A673 (cell line): ENCODE data around the gene PIMREG. TPM values are rescaled to one million over a fixed set of nuclear protein-coding genes. Genes with fewer than 3 reads are reported as not detected.

Source experiments
- BruUV-seq: library from RNA; stranded (reverse); fragments of 400-500 nt; replicated peaks from 2 replicates; lab custom pipeline; 2021; lab: Mats Ljungman, UMichigan
- CTCF ChIA-PET: fragments of 300-600 bp; sonication (Branson Sonifier 250); formaldehyde crosslinking; loops from one replicate; lab custom pipeline; 2022; ENCODE audit warnings: antibody characterized with exemption; lab: Charles Lee
- POLR2A ChIA-PET: fragments of 300-600 bp; sonication (Branson Sonifier 250); formaldehyde crosslinking; loops from one replicate; lab custom pipeline; 2022; ENCODE audit warnings: antibody characterized with exemption; ENCODE audit not compliant: low non-redundant PET; lab: Charles Lee
- DNase-seq: peaks from one replicate; pipeline ENCODE4 v3.0.0-alpha.2; 2015; ENCODE audit warnings: low spot score
- H3K27ac ChIP-seq: fragments of 200-600 bp; sonication (generic); 2 replicates; pipeline ENCODE4 v1.5.1; 2016; ENCODE audit warnings: mixed run types, low read depth, mild to moderate bottlenecking, mixed read lengths, antibody characterized with exemption, low read length; ENCODE audit not compliant: poor library complexity, severe bottlenecking
- H3K27me3 ChIP-seq: fragments of 200-600 bp; sonication (generic); replicated peaks from 2 replicates; pipeline ENCODE4 v1.6.1; 2017; ENCODE audit warnings: mixed run types, low read depth, mild to moderate bottlenecking, mixed read lengths, antibody characterized with exemption, low read length; ENCODE audit not compliant: insufficient read depth, poor library complexity
- H3K36me3 ChIP-seq: fragments of 200-600 bp; sonication (generic); 2 replicates; pipeline ENCODE4 v1.6.1; 2016; ENCODE audit warnings: mixed run types, mild to moderate bottlenecking, mixed read lengths, antibody characterized with exemption, low read length; ENCODE audit not compliant: insufficient read depth, poor library complexity, severe bottlenecking
- H3K4me1 ChIP-seq: fragments of 200-600 bp; sonication (generic); 2 replicates; pipeline ENCODE4 v1.6.1; 2017; ENCODE audit warnings: mixed run types, mild to moderate bottlenecking, mixed read lengths, antibody characterized with exemption, low read length; ENCODE audit not compliant: insufficient read depth, poor library complexity, severe bottlenecking
- H3K4me3 ChIP-seq: fragments of 200-600 bp; sonication (generic); 2 replicates; pipeline ENCODE4 v1.5.1; 2016; ENCODE audit warnings: low read depth, mixed run types, mild to moderate bottlenecking, mixed read lengths, low read length; ENCODE audit not compliant: poor library complexity, severe bottlenecking
- H3K9me3 ChIP-seq: fragments of 200-600 bp; sonication (generic); 2 replicates; pipeline ENCODE4 v1.6.1; 2016; ENCODE audit warnings: mixed run types, low read depth, mild to moderate bottlenecking, mixed read lengths, antibody characterized with exemption, low read length; ENCODE audit not compliant: poor library complexity, severe bottlenecking
- EZH2 ChIP-seq: fragments of 200-600 bp; sonication (generic); IDR thresholded peaks from 2 replicates; pipeline ENCODE4 v1.6.1; 2017; ENCODE audit warnings: borderline replicate concordance, low read depth, mild to moderate bottlenecking, mixed read lengths, antibody characterized with exemption, low read length; ENCODE audit not compliant: poor library complexity, severe bottlenecking
- intact Hi-C: fragments of 100-400 bp; cut with micrococcal nuclease; formaldehyde crosslinking; loops from one replicate; pipeline ENCODE4 v1.10.0; 2022; ENCODE audit not compliant: unreplicated experiment
- total RNA-seq: library from RNA; stranded (reverse); gene quantifications from 2 replicates; pipeline ENCODE4 v1.2.3, GENCODE V29; 2021
- TF ChIP-seq, protein P1 (sequence below): fragments of 300-800, 200-600 bp; sonication (generic); conservative IDR thresholded peaks from 2 replicates; pipeline ENCODE4 v1.5.1; 2017; ENCODE audit warnings: low read depth, mild to moderate bottlenecking, antibody characterized with exemption, low read length, moderate library complexity, mixed read lengths

The PIMREG gene
- total RNA-seq, 1 experiment from 2014 or later: 90.5 TPM

DNA sequence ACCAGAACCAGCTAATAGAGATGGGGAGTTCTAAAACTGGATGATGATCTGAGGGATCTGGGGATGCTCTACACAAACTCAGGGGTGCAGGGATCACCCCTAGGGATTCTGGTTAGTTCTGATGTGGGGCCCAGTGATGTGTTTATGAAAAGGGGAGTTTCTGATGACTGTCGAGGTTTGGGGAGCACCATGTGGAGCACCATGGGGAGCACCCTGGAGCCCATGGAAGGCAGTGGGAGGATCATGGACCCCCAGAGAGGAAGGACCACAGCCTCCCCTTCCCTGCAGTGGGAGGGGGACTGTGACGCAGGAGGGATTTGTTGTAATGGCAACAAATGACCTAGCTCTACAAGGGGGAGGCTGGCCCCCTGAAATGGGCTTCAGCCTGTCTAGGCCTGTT is 18.4 kb downstream of the PIMREG start:
- H3K36me3 ChIP-seq: no peaks in the 10 kb centered on the region
- no peaks in the 10 kb centered on the region for H3K27me3 ChIP-seq
- TF ChIP-seq, protein P1, sequence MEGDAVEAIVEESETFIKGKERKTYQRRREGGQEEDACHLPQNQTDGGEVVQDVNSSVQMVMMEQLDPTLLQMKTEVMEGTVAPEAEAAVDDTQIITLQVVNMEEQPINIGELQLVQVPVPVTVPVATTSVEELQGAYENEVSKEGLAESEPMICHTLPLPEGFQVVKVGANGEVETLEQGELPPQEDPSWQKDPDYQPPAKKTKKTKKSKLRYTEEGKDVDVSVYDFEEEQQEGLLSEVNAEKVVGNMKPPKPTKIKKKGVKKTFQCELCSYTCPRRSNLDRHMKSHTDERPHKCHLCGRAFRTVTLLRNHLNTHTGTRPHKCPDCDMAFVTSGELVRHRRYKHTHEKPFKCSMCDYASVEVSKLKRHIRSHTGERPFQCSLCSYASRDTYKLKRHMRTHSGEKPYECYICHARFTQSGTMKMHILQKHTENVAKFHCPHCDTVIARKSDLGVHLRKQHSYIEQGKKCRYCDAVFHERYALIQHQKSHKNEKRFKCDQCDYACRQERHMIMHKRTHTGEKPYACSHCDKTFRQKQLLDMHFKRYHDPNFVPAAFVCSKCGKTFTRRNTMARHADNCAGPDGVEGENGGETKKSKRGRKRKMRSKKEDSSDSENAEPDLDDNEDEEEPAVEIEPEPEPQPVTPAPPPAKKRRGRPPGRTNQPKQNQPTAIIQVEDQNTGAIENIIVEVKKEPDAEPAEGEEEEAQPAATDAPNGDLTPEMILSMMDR: no peak
- no peak for TF ChIP-seq EZH2
- ChIA-PET CTCF (no interaction called here), POLR2A (no interaction called here)
- H3K27ac ChIP-seq: no peak overlapping the region
- no peaks in the 10 kb centered on the region for H3K4me1 ChIP-seq
- DNase-seq: no peak
- H3K4me3 ChIP-seq: no peak overlapping the region
- H3K9me3 ChIP-seq: no peaks in the 10 kb centered on the region
- intact Hi-C loops: no loop called here
- BruUV-seq: no TSS peak

DNA sequence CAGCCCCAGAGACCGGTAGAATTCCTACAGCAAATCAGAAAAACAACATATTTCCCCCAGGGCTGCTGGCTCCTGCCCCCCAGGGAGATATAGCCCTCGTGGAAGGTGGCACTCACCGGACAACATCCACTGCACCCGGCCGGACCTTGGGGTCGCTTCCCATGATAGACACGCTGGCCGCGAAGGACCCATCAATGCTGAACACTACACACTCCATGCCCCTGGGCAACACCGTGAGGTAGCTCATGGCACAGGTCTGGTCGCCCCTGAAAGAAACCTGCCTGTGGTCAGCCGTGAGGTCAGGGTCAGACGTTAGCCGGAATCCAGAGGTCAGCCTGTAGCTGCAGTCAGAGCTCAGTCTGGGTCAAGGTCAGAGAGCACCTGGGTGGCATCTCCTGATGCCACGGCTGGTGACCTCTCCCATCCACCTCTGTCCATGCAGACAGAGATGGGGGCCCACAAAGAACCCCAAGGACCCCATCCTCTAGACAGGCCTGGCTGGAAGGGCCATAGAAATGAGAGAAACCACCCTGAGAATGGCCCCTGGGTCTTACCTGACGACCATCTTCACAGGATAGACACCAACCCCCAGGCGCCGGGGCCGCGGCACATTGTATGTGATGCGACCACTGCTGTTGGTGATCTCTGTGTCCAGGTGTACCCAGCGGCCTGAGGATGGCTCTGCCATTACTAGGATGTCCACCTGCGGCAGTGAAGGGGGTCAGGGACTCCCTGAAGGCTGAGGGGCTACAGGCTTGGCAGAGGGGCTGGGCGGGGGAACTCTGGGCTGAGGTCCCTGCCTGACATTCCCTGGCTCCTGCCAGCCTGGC is 19.6 kb downstream of the PIMREG start:
- ChIA-PET CTCF (no interaction called here), POLR2A (no interaction called here)
- Histone ChIP-seq H3K9me3 (no peaks in the 10 kb centered on the region), H3K36me3 (no peaks in the 10 kb centered on the region), H3K27me3 (no peaks in the 10 kb centered on the region), H3K4me3 (no peak overlapping the region), H3K4me1 (no peaks in the 10 kb centered on the region), H3K27ac (no peak overlapping the region)
- intact Hi-C loops: no loop called here
- BruUV-seq: no TSS peak
- DNase-seq: no peak
- TF ChIP-seq EZH2: no peak
- TF ChIP-seq, protein P1: no peak

DNA sequence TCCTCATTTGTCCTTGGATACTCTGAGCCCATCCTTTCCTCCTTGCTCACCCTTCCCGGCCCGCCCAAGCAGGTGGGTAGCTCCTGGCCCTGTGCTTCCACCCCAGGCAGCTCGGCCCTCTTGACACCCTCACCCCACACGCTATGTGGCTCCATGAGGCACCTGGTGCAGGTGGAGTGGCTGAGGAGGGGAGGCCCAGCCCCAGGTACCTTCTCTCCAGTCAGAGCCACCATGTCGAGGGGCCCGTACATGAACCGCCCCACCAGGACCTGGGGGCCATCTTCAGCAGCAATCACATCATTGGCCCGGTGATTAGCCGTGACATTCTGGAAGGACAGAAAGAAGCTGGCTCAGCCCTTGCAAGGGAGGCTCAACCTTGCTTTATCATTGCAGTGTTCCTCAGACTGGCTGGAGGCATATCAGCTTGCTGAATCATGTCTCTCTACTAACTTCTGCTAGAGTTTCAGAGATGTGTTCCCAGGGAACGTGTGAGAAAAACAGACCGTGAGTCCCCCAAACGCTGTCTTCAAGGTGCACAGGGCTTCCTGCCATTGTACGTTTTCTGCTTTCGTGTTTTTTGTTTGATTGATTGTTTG is 20.3 kb downstream of the PIMREG start:
- H3K27me3 ChIP-seq: no peaks in the 10 kb centered on the region
- no peak overlapping the region for H3K4me3 ChIP-seq
- BruUV-seq: no TSS peak
- POLR2A ChIA-PET: no interaction called here
- H3K27ac ChIP-seq: no peak overlapping the region
- H3K4me1 ChIP-seq: no peaks in the 10 kb centered on the region
- no peaks in the 10 kb centered on the region for H3K36me3 ChIP-seq
- CTCF ChIA-PET: no interaction called here
- DNase-seq: no peak
- intact Hi-C loops: no loop called here
- H3K9me3 ChIP-seq: no peaks in the 10 kb centered on the region
- TF ChIP-seq, protein P1: no peak
- TF ChIP-seq EZH2: no peak
